Kidney epithelial cell (primary cell): ENCODE results near the gene B4GALNT3. TPM values are rescaled to one million over a fixed set of nuclear protein-coding genes. Genes with fewer than 3 reads are reported as not detected.
A peak's percentile ranks its signal among the peaks of the same experiment; 100 is the strongest.

ENCODE experiments used
- DNase-seq: peaks from one replicate; pipeline ENCODE4 v3.0.0-alpha.2; 2010; ENCODE audit warnings: low read depth
- H3K27me3 ChIP-seq: 2 replicates; pipeline ENCODE4 v1.6.0; 2011; ENCODE audit warnings: low read length; ENCODE audit not compliant: control insufficient read depth, insufficient read depth
- H3K36me3 ChIP-seq: 2 replicates; pipeline ENCODE4 v1.5.1; 2011; ENCODE audit warnings: low read length; ENCODE audit not compliant: control insufficient read depth, insufficient read depth
- H3K4me3 ChIP-seq: 2 replicates; pipeline ENCODE4 v1.5.1; 2011; ENCODE audit warnings: low read depth, mild to moderate bottlenecking, control low read depth, low read length
- total RNA-seq: library from RNA; depleted of rRNA; stranded (reverse); fragments of >200 nt; gene quantifications from 2 replicates; pipeline ENCODE4 v1.2.3, GENCODE V29; 2015
- TF ChIP-seq, protein P1 (sequence below): IDR thresholded peaks from 2 replicates; pipeline ENCODE4 v1.5.1; 2011; ENCODE audit warnings: mild to moderate bottlenecking, moderate library complexity, low read length, control low read depth, inconsistent platforms; ENCODE audit not compliant: insufficient read depth, poor library complexity, severe bottlenecking

B4GALNT3 gene
- total RNA-seq, 1 donor from 2014 or later: 6.8 TPM

DNA sequence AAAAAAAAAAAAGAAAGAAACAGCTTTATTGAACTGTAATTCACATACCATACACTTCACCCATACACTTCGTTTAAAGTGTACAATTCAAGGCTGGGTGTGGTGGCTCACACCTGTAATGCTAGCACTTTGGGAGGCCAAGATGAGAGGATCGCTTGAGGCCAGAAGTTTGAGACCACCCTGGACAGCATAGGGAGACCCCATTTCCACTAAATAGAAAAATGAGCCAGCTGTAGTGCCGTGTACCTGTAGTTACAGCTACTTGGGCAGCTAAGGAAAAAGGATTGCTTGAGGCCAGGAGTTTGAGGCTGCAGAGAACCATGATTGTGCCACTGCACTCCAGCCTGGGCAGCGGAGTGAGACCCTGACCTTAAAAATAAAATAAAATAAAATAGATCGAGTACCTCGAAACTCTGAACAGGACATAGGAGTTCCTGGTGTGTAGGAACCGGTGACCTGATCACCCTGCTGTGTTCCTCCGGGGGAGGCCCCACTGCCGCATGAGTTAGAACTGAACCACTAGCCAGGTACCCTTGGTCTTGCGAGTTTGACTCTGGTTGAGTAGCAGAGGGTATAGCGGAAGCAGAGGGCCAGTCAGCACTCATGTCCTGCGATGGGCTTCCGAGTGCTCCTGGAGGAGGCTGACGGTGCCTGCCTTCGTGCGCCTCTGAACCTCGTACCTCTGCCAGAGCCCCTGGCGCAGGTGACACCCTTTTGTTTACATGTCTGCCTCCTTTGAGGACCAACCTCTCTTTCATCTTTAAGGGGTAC, 80.0 kb downstream of the B4GALNT3 start:
- Histone ChIP-seq H3K4me3 (no peak overlapping the region), H3K27me3 (no peaks in the 10 kb centered on the region), H3K36me3 (no peaks in the 10 kb centered on the region)
- TF ChIP-seq, protein P1, sequence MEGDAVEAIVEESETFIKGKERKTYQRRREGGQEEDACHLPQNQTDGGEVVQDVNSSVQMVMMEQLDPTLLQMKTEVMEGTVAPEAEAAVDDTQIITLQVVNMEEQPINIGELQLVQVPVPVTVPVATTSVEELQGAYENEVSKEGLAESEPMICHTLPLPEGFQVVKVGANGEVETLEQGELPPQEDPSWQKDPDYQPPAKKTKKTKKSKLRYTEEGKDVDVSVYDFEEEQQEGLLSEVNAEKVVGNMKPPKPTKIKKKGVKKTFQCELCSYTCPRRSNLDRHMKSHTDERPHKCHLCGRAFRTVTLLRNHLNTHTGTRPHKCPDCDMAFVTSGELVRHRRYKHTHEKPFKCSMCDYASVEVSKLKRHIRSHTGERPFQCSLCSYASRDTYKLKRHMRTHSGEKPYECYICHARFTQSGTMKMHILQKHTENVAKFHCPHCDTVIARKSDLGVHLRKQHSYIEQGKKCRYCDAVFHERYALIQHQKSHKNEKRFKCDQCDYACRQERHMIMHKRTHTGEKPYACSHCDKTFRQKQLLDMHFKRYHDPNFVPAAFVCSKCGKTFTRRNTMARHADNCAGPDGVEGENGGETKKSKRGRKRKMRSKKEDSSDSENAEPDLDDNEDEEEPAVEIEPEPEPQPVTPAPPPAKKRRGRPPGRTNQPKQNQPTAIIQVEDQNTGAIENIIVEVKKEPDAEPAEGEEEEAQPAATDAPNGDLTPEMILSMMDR: no peak
- no peak for DNase-seq

DNA sequence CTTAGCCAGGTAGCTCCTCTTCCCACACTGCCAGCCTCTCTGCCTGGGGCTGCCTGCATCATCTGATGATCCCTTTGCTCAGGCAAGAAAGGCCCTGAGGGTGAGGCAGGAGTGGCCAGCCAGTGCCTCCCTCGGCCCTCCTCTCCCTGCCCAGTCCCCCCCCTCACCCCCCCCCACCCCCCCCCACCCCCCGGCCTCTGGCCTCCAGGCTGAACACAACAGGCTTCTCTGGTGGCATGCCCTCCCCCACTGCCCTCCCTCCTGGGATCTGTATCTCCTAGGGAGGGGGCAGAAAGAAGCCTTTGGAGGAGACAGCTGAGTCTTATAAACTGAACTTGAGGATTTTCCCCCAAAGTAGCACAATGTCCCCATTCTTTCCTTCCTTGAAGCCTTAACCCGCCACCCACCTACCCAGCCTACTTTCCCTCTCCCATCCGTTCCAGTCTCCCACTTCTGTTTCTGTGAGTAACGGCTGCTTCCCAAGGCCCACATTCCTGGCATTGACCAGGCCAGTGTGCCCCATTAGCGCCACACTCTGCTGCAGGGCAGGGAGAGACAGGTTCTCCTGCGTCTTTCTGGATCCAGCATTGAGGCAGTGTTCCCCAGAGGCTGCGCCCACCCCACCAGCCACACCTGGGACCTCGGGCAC, 82.1 kb downstream of the B4GALNT3 start:
- TF ChIP-seq, protein P1: peak; percentile 20
- Histone ChIP-seq H3K27me3 (peaks cover 2% of the 10 kb centered on the region), H3K4me3 (no peak overlapping the region), H3K36me3 (no peaks in the 10 kb centered on the region)
- no peak for DNase-seq

DNA sequence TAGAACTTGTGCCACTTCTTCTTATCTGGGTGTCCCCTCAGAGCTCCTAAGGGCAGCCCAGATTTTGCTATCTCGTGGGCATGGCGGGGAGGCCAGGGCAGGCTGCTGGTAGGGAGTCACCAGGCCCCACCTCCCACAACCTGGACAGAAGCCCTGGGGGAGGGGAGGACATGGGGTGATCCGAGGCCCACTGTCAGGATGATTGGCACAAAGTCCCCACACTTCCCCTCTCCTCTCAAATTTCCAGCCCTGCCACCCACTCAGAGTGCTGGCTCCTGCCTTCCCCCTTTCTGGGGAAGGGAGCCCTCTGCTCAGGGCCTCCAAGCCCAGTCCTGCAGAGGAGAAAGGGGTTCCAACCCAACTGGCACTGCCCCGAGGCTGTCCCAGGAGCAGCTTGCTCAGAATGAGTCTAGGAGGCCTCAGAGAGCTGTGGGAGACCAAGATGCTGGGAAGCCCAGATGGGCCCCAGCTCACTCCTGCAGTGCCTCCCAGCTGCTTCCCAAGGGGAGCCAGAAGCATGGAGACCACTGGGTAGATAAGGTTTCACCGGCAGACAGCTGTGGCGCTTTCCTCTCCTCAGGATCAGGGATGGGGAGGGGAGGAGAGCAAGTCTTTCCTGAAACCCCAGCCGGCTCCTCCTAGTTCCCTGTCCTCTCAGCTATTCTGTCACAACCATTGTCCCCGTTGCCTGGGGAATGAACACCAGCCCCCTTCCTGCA, 82.8 kb downstream of the B4GALNT3 start:
- no peak overlapping the region for H3K4me3 ChIP-seq
- peaks cover 2% of the 10 kb centered on the region for H3K27me3 ChIP-seq
- no peak for DNase-seq
- TF ChIP-seq, protein P1: no peak
- H3K36me3 ChIP-seq: no peaks in the 10 kb centered on the region

DNA sequence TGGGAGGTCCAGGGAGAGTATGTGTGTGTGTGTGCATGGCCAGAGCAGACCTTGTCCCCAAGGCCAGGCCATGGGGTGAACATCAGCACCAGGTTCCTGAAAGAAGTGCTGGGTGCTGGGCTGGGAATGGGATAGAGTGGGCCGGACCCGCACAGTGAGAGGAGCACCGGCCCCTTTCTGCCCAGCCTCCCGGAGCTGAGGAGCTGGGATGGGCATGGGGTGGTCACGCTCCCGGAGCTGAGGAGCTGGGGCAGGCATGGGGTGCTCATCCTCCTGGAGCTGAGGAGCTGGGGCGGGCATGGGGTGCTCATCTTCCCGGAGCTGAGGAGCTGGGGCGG, 83.3 kb downstream of the B4GALNT3 start:
- no peak for DNase-seq
- TF ChIP-seq, protein P1: no peak
- Histone ChIP-seq H3K4me3 (no peak overlapping the region), H3K36me3 (no peaks in the 10 kb centered on the region), H3K27me3 (peaks cover 2% of the 10 kb centered on the region)

DNA sequence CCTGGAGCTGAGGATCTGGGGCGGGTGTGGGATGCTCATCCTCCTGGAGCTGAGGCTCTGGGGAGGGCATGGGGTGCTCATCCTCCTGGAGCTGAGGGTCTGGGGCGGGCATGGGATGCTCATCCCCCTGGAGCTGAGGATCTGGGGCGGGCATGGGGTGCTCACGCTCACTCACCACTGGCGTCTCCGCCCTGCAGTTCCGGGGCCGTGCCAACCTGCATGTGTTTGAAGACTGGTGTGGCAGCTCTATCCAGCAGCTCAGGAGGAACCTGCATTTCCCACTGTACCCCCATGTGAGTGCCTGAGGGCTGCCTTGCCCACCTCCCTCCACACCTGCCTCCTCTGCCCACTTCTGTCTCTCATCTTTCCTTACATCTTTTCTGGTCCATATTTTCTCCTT, 84.4 kb downstream of the B4GALNT3 start:
- H3K36me3 ChIP-seq: no peaks in the 10 kb centered on the region
- H3K4me3 ChIP-seq: no peak overlapping the region
- peaks cover 2% of the 10 kb centered on the region for H3K27me3 ChIP-seq
- TF ChIP-seq, protein P1: no peak
- DNase-seq: no peak
